Measurements from ENCODE around the gene ANO7. TPM values are rescaled to one million over a fixed set of nuclear protein-coding genes. Genes with fewer than 3 reads are reported as not detected.

ANO7 gene
- total RNA-seq, 1 donor from 2014 or later = 1.2 TPM

GRCh38 chr2:241248289-241248688 lies 59.8 kb downstream of the ANO7 start:
- Mint-ChIP-seq H3K4me1 (no peaks in the 10 kb centered on the region), H3K36me3 (ENCODE audit: low read depth) (peaks cover 96% of the 10 kb centered on the region), H3K4me3 (no peak overlapping the region), H3K27me3 (no peaks in the 10 kb centered on the region), H3K27ac (no peak overlapping the region), H3K9me3 (no peaks in the 10 kb centered on the region)
- DNase-seq (no peak), ATAC-seq (ENCODE audit: low read depth) (no peak)
- intact Hi-C loops (cut with micrococcal nuclease) = no loop called here
- TF ChIP-seq CTCF (IDR thresholded peaks at IDR 0.05) = no peak
- ChIA-PET POLR2A (no interaction called here), CTCF (no interaction called here)

- ChIA-PET CTCF (no interaction called here), POLR2A (no interaction called here)
- intact Hi-C loops (cut with micrococcal nuclease) = no loop called here
- H3K4me1 Mint-ChIP-seq = no peaks in the 10 kb centered on the region
- H3K36me3 Mint-ChIP-seq (ENCODE audit: low read depth) = peaks cover 97% of the 10 kb centered on the region
- no peak overlapping the region for H3K4me3 Mint-ChIP-seq
- H3K27ac Mint-ChIP-seq = no peak overlapping the region
- no peak for ATAC-seq (ENCODE audit: low read depth)
- no peaks in the 10 kb centered on the region for H3K27me3 Mint-ChIP-seq
- TF ChIP-seq CTCF (IDR thresholded peaks at IDR 0.05) = no peak
- H3K9me3 Mint-ChIP-seq = no peaks in the 10 kb centered on the region
- no peak for DNase-seq
Observed at GRCh38 chr2:241248897-241249296, 60.4 kb downstream of the ANO7 start.

GRCh38 chr2:241249654-241250053 lies 61.2 kb downstream of the ANO7 start:
- ATAC-seq (ENCODE audit: low read depth) (no peak), DNase-seq (no peak)
- POLR2A ChIA-PET = no interaction called here
- H3K36me3 Mint-ChIP-seq (ENCODE audit: low read depth) = peaks cover 94% of the 10 kb centered on the region
- H3K4me1 Mint-ChIP-seq = no peaks in the 10 kb centered on the region
- intact Hi-C loops (cut with micrococcal nuclease) = loop anchor here (10.0 kb wide), 1 partner anchor 625 kb away; no protein-coding TSS in a partner anchor
- CTCF ChIA-PET = no interaction called here
- no peaks in the 10 kb centered on the region for H3K9me3 Mint-ChIP-seq
- no peak overlapping the region for H3K4me3 Mint-ChIP-seq
- TF ChIP-seq CTCF (IDR thresholded peaks at IDR 0.05) = no peak
- no peak overlapping the region for H3K27ac Mint-ChIP-seq
- H3K27me3 Mint-ChIP-seq = no peaks in the 10 kb centered on the region

- H3K4me1 Mint-ChIP-seq = no peaks in the 10 kb centered on the region
- DNase-seq = no peak
- peaks cover 94% of the 10 kb centered on the region for H3K36me3 Mint-ChIP-seq (ENCODE audit: low read depth)
- intact Hi-C loops (cut with micrococcal nuclease) = loop anchor here (10.0 kb wide), 1 partner anchor 622 kb away; no protein-coding TSS in a partner anchor
- ChIA-PET CTCF (no interaction called here), POLR2A (no interaction called here)
- H3K9me3 Mint-ChIP-seq = no peaks in the 10 kb centered on the region
- ATAC-seq (ENCODE audit: low read depth) = no peak
- no peak overlapping the region for H3K4me3 Mint-ChIP-seq
- no peaks in the 10 kb centered on the region for H3K27me3 Mint-ChIP-seq
- no peak overlapping the region for H3K27ac Mint-ChIP-seq
- no peak for TF ChIP-seq CTCF (IDR thresholded peaks at IDR 0.05)
Observed at GRCh38 chr2:241252778-241253475, 64.5 kb downstream of the ANO7 start.

- no peak overlapping the region for H3K27ac Mint-ChIP-seq
- peaks cover 85% of the 10 kb centered on the region for H3K36me3 Mint-ChIP-seq (ENCODE audit: low read depth)
- no peak overlapping the region for H3K4me3 Mint-ChIP-seq
- DNase-seq (no peak), ATAC-seq (ENCODE audit: low read depth) (no peak)
- POLR2A ChIA-PET = no interaction called here
- no peaks in the 10 kb centered on the region for H3K27me3 Mint-ChIP-seq
- H3K4me1 Mint-ChIP-seq = no peaks in the 10 kb centered on the region
- TF ChIP-seq CTCF (IDR thresholded peaks at IDR 0.05) = no peak
- no peaks in the 10 kb centered on the region for H3K9me3 Mint-ChIP-seq
- CTCF ChIA-PET = no interaction called here
- intact Hi-C loops (cut with micrococcal nuclease) = loop anchor here (5.0 to 10.0 kb wide), 2 partner anchors 82 to 620 kb away; no protein-coding TSS in a partner anchor
Observed at GRCh38 chr2:241254904-241255351, 66.5 kb downstream of the ANO7 start.

Data from activated B cell treated with CpG ODN at 0.5 μM for 24 hours (primary cell).